GM23338 (cell line): Measurements from ENCODE around the gene PANX3. TPM values are rescaled to one million over a fixed set of nuclear protein-coding genes. Genes with fewer than 3 reads are reported as not detected.

Source experiments
- ATAC-seq: fragments of 200-7000 bp; cut with Tn5 transposase; 3 replicates; pipeline ENCODE4 v1.9.1; 2020
- DNase-seq: peaks from one replicate; pipeline ENCODE4 v3.0.0-alpha.2; 2015; ENCODE audit warnings: low spot score
- H2AFZ ChIP-seq: fragments of 200-600 bp; sonication (generic); 2 replicates; pipeline ENCODE4 v1.8.0; 2016; ENCODE audit warnings: antibody characterized with exemption, mild to moderate bottlenecking, moderate library complexity
- H3F3A ChIP-seq: fragments of 200-600 bp; sonication (generic); replicated peaks from 2 replicates; pipeline ENCODE4 v1.8.0; 2017; ENCODE audit warnings: antibody characterized with exemption, mixed run types, low read depth
- H3K27ac ChIP-seq: fragments of 200-600 bp; sonication (generic); 2 replicates; pipeline ENCODE4 v1.6.1; 2016; ENCODE audit warnings: low read depth
- H3K27me3 ChIP-seq: fragments of 200-600 bp; sonication (generic); 2 replicates; pipeline ENCODE4 v1.8.0; 2016; ENCODE audit warnings: mild to moderate bottlenecking, mixed run types, moderate library complexity; ENCODE audit not compliant: insufficient read depth
- H3K36me3 ChIP-seq: fragments of 200-600 bp; sonication (generic); 2 replicates; pipeline ENCODE4 v1.8.0; 2016; ENCODE audit warnings: mild to moderate bottlenecking; ENCODE audit not compliant: insufficient read depth
- H3K4me1 ChIP-seq: fragments of 200-600 bp; sonication (generic); 2 replicates; pipeline ENCODE4 v1.8.0; 2016; ENCODE audit warnings: mild to moderate bottlenecking, moderate library complexity; ENCODE audit not compliant: insufficient read depth
- H3K4me2 ChIP-seq: fragments of 200-600 bp; sonication (generic); 2 replicates; pipeline ENCODE4 v1.7.1; 2017; ENCODE audit warnings: mixed run types
- H3K4me3 ChIP-seq: fragments of 200-600 bp; sonication (generic); 2 replicates; pipeline ENCODE4 v1.6.1; 2016; ENCODE audit warnings: mixed run types
- H3K79me2 ChIP-seq: fragments of 200-600 bp; sonication (generic); replicated peaks from 2 replicates; pipeline ENCODE4 v1.8.0; 2017; ENCODE audit warnings: mild to moderate bottlenecking; ENCODE audit not compliant: insufficient read depth
- H3K9me2 ChIP-seq: fragments of 200-600 bp; sonication (generic); 2 replicates; pipeline ENCODE4 v1.8.0; 2017; ENCODE audit not compliant: insufficient read depth
- H4K20me1 ChIP-seq: fragments of 200-600 bp; sonication (generic); replicated peaks from 2 replicates; pipeline ENCODE4 v1.8.0; 2017; ENCODE audit warnings: mild to moderate bottlenecking; ENCODE audit not compliant: insufficient read depth
- H3K27ac Mint-ChIP-seq: 2 replicates; pipeline ENCODE4 v1.8.0; 2020; ENCODE audit warnings: inconsistent platforms, mild to moderate bottlenecking, moderate library complexity, mixed read lengths
- H3K27me3 Mint-ChIP-seq: 3 replicates; pipeline ENCODE4 v1.8.0; 2022; ENCODE audit warnings: low read depth, mild to moderate bottlenecking, moderate library complexity, mixed read lengths, inconsistent platforms; ENCODE audit not compliant: insufficient read depth, poor library complexity
- H3K36me3 Mint-ChIP-seq: 3 replicates; pipeline ENCODE4 v1.8.0; 2021; ENCODE audit warnings: low read depth, mild to moderate bottlenecking, inconsistent platforms, moderate library complexity, mixed read lengths
- H3K4me1 Mint-ChIP-seq: 3 replicates; pipeline ENCODE4 v1.8.0; 2020; ENCODE audit warnings: mild to moderate bottlenecking, inconsistent platforms, mixed read lengths
- H3K4me3 Mint-ChIP-seq: 3 replicates; pipeline ENCODE4 v1.8.0; 2021; ENCODE audit warnings: moderate library complexity, mild to moderate bottlenecking, inconsistent platforms, mixed read lengths
- H3K9me3 Mint-ChIP-seq: 3 replicates; pipeline ENCODE4 v1.8.0; 2020; ENCODE audit warnings: moderate library complexity, mild to moderate bottlenecking, inconsistent platforms, mixed read lengths
- CREB1 ChIP-seq: fragments of 250-450 bp; sonication (Bioruptor Pico); IDR thresholded peaks from 2 replicates; pipeline ENCODE4 v1.5.0; 2020; ENCODE audit warnings: low read depth, mild to moderate bottlenecking, moderate library complexity
- EZH2 ChIP-seq: fragments of 200-600 bp; sonication (generic); IDR thresholded peaks from one replicate; pipeline ENCODE4 v1.8.0; 2017; ENCODE audit warnings: antibody characterized with exemption, mild to moderate bottlenecking, low read depth; ENCODE audit not compliant: unreplicated experiment
- EZH2phosphoT487 ChIP-seq: fragments of 200-600 bp; sonication (generic); IDR thresholded peaks from one replicate; pipeline ENCODE4 v1.8.1; 2018; ENCODE audit warnings: antibody characterized with exemption; ENCODE audit not compliant: unreplicated experiment
- JUNB ChIP-seq: IDR thresholded peaks from one replicate; pipeline ENCODE4 v1.6.1; 2016; ENCODE audit warnings: antibody characterized with exemption; ENCODE audit not compliant: unreplicated experiment
- NANOG ChIP-seq: IDR thresholded peaks from 2 replicates; pipeline ENCODE4 v1.6.1; 2016; ENCODE audit warnings: antibody characterized with exemption, borderline replicate concordance
- POLR2AphosphoS5 ChIP-seq: IDR thresholded peaks from 2 replicates; pipeline ENCODE4 v1.6.1; 2016; ENCODE audit warnings: antibody characterized with exemption, low read depth
- STAT1 ChIP-seq: IDR thresholded peaks from one replicate; pipeline ENCODE4 v1.6.1; 2016; ENCODE audit warnings: antibody characterized with exemption; ENCODE audit not compliant: unreplicated experiment
- ZNF114 ChIP-seq: fragments of 250-450 bp; sonication (Bioruptor Pico); IDR thresholded peaks from 2 replicates; pipeline ENCODE4 v1.5.0; 2020; ENCODE audit warnings: mild to moderate bottlenecking, moderate library complexity
- ZNF331 ChIP-seq: fragments of 250-450 bp; sonication (Bioruptor Pico); IDR thresholded peaks from 2 replicates; pipeline ENCODE4 v1.5.0; 2020; ENCODE audit warnings: low read depth, mild to moderate bottlenecking, moderate library complexity
- polyA plus RNA-seq: library from polyadenylated mRNA; unstranded; fragments of >200 nt; fragmentation: Nextera tagmentation; extraction: Ambion mirVana; gene quantifications from 2 replicates; pipeline ENCODE4 v1.2.1, GENCODE V29; 2016
- total RNA-seq: library from RNA; depleted of rRNA; stranded (reverse); fragments of >200 nt; shearing (Covaris generic); gene quantifications from 2 replicates; pipeline ENCODE4 v1.2.3, GENCODE V29; 2014
- TF ChIP-seq, protein P1 (sequence below), 2 experiments: fragments of 200-600 bp in 1 of 2; sonication (generic) in 1 of 2; conservative IDR thresholded peaks; 2 replicates each; pipeline versions ENCODE4 v1.5.1 to v1.6.1; 2016 to 2017; ENCODE audit warnings: antibody characterized with exemption in 2 of 2, low read depth in 2 of 2, mild to moderate bottlenecking in 2 of 2, moderate library complexity in 1 of 2
- TF ChIP-seq, protein P2 (sequence below): IDR thresholded peaks from one replicate; pipeline ENCODE4 v1.6.1; 2018; ENCODE audit warnings: antibody characterized with exemption; ENCODE audit not compliant: unreplicated experiment
- TF ChIP-seq, protein P3 (sequence below): fragments of 250-450 bp; sonication (Bioruptor Pico); IDR thresholded peaks from 2 replicates; pipeline ENCODE4 v1.5.0; 2020; ENCODE audit warnings: mild to moderate bottlenecking, moderate library complexity
- TF ChIP-seq, protein P4 (sequence below): IDR thresholded peaks from 2 replicates; pipeline ENCODE4 v1.6.1; 2016; ENCODE audit warnings: antibody characterized with exemption

The PANX3 gene
- total and polyA plus RNA-seq, 2 experiments from 2014 or later, result not detected

DNA sequence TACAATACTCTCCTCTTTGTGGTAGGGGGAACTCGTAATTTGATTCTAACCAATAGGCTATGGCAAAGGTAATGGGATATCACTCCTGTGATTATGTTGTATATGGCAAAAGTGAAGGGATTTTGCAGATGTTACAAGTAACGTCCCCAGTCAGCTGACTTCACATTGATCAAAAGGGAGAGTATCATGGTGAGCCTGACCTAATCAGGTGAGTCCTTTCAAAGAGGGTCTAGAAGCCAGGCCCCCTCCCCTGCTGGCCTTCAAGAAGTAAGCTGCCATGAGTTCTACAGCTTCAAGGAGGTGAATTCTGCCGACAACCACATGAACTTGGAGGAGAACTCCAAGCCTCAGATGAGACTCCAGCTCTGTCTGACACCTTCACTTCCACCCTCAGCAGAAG is 31.4 kb downstream of the PANX3 start:
- H3K4me2 ChIP-seq, result no peak overlapping the region

More for the DNA sequence above, 31.4 kb downstream of the PANX3 start:
- no peak for DNase-seq
- no peak overlapping the region for H2AFZ ChIP-seq
- H3K36me3 ChIP-seq, result no peaks in the 10 kb centered on the region
- H3K79me2 ChIP-seq, result no peaks in the 10 kb centered on the region
- H3K27ac ChIP-seq, result no peak overlapping the region
- Mint-ChIP-seq H3K4me3 (no peak overlapping the region), H3K27ac (no peak overlapping the region), H3K4me1 (peaks cover 12% of the 10 kb centered on the region; the same call in 2 of the 3 replicates), H3K36me3 (peaks cover 15% of the 10 kb centered on the region; the same call in 2 of the 3 replicates), H3K9me3 (peaks cover 6% of the 10 kb centered on the region; the same call in 1 of the 3 replicates), H3K27me3 (peaks cover 6% of the 10 kb centered on the region)
- no peak for ATAC-seq
- H3K9me2 ChIP-seq, result peaks cover 11% of the 10 kb centered on the region; the same call in 1 of the 2 replicates
- no peaks in the 10 kb centered on the region for H3K27me3 ChIP-seq
- H4K20me1 ChIP-seq, result no peaks in the 10 kb centered on the region; the same call in 1 of the 2 replicates
- H3F3A ChIP-seq, result no peaks in the 10 kb centered on the region
- no peaks in the 10 kb centered on the region for H3K4me1 ChIP-seq
- TF ChIP-seq NANOG (no peak), EZH2 (no peak), JUNB (no peak), POLR2AphosphoS5 (no peak), ZNF331 (no peak), ZNF114 (CRISPR knock-in tag) (no peak), EZH2phosphoT487 (no peak), CREB1 (CRISPR knock-in tag) (no peak), STAT1 (no peak)
- TF ChIP-seq, protein P1, sequence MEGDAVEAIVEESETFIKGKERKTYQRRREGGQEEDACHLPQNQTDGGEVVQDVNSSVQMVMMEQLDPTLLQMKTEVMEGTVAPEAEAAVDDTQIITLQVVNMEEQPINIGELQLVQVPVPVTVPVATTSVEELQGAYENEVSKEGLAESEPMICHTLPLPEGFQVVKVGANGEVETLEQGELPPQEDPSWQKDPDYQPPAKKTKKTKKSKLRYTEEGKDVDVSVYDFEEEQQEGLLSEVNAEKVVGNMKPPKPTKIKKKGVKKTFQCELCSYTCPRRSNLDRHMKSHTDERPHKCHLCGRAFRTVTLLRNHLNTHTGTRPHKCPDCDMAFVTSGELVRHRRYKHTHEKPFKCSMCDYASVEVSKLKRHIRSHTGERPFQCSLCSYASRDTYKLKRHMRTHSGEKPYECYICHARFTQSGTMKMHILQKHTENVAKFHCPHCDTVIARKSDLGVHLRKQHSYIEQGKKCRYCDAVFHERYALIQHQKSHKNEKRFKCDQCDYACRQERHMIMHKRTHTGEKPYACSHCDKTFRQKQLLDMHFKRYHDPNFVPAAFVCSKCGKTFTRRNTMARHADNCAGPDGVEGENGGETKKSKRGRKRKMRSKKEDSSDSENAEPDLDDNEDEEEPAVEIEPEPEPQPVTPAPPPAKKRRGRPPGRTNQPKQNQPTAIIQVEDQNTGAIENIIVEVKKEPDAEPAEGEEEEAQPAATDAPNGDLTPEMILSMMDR (conservative IDR thresholded peaks at IDR 0.05; ENCODE audit: low read depth in 2 of 2), result no peak
- TF ChIP-seq, protein P2, sequence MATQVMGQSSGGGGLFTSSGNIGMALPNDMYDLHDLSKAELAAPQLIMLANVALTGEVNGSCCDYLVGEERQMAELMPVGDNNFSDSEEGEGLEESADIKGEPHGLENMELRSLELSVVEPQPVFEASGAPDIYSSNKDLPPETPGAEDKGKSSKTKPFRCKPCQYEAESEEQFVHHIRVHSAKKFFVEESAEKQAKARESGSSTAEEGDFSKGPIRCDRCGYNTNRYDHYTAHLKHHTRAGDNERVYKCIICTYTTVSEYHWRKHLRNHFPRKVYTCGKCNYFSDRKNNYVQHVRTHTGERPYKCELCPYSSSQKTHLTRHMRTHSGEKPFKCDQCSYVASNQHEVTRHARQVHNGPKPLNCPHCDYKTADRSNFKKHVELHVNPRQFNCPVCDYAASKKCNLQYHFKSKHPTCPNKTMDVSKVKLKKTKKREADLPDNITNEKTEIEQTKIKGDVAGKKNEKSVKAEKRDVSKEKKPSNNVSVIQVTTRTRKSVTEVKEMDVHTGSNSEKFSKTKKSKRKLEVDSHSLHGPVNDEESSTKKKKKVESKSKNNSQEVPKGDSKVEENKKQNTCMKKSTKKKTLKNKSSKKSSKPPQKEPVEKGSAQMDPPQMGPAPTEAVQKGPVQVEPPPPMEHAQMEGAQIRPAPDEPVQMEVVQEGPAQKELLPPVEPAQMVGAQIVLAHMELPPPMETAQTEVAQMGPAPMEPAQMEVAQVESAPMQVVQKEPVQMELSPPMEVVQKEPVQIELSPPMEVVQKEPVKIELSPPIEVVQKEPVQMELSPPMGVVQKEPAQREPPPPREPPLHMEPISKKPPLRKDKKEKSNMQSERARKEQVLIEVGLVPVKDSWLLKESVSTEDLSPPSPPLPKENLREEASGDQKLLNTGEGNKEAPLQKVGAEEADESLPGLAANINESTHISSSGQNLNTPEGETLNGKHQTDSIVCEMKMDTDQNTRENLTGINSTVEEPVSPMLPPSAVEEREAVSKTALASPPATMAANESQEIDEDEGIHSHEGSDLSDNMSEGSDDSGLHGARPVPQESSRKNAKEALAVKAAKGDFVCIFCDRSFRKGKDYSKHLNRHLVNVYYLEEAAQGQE, result no peak
- TF ChIP-seq, protein P3, sequence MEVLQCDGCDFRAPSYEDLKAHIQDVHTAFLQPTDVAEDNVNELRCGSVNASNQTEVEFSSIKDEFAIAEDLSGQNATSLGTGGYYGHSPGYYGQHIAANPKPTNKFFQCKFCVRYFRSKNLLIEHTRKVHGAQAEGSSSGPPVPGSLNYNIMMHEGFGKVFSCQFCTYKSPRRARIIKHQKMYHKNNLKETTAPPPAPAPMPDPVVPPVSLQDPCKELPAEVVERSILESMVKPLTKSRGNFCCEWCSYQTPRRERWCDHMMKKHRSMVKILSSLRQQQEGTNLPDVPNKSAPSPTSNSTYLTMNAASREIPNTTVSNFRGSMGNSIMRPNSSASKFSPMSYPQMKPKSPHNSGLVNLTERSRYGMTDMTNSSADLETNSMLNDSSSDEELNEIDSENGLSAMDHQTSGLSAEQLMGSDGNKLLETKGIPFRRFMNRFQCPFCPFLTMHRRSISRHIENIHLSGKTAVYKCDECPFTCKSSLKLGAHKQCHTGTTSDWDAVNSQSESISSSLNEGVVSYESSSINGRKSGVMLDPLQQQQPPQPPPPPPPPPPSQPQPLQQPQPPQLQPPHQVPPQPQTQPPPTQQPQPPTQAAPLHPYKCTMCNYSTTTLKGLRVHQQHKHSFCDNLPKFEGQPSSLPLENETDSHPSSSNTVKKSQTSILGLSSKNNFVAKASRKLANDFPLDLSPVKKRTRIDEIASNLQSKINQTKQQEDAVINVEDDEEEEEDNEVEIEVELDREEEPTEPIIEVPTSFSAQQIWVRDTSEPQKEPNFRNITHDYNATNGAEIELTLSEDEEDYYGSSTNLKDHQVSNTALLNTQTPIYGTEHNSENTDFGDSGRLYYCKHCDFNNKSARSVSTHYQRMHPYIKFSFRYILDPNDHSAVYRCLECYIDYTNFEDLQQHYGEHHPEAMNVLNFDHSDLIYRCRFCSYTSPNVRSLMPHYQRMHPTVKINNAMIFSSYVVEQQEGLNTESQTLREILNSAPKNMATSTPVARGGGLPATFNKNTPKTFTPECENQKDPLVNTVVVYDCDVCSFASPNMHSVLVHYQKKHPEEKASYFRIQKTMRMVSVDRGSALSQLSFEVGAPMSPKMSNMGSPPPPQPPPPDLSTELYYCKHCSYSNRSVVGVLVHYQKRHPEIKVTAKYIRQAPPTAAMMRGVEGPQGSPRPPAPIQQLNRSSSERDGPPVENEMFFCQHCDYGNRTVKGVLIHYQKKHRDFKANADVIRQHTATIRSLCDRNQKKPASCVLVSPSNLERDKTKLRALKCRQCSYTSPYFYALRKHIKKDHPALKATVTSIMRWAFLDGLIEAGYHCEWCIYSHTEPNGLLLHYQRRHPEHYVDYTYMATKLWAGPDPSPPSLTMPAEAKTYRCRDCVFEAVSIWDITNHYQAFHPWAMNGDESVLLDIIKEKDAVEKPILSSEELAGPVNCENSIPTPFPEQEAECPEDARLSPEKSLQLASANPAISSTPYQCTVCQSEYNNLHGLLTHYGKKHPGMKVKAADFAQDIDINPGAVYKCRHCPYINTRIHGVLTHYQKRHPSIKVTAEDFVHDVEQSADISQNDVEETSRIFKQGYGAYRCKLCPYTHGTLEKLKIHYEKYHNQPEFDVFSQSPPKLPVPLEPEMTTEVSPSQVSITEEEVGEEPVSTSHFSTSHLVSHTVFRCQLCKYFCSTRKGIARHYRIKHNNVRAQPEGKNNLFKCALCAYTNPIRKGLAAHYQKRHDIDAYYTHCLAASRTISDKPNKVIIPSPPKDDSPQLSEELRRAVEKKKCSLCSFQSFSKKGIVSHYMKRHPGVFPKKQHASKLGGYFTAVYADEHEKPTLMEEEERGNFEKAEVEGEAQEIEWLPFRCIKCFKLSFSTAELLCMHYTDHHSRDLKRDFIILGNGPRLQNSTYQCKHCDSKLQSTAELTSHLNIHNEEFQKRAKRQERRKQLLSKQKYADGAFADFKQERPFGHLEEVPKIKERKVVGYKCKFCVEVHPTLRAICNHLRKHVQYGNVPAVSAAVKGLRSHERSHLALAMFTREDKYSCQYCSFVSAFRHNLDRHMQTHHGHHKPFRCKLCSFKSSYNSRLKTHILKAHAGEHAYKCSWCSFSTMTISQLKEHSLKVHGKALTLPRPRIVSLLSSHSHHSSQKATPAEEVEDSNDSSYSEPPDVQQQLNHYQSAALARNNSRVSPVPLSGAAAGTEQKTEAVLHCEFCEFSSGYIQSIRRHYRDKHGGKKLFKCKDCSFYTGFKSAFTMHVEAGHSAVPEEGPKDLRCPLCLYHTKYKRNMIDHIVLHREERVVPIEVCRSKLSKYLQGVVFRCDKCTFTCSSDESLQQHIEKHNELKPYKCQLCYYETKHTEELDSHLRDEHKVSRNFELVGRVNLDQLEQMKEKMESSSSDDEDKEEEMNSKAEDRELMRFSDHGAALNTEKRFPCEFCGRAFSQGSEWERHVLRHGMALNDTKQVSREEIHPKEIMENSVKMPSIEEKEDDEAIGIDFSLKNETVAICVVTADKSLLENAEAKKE (CRISPR knock-in tag), result no peak
- TF ChIP-seq, protein P4, sequence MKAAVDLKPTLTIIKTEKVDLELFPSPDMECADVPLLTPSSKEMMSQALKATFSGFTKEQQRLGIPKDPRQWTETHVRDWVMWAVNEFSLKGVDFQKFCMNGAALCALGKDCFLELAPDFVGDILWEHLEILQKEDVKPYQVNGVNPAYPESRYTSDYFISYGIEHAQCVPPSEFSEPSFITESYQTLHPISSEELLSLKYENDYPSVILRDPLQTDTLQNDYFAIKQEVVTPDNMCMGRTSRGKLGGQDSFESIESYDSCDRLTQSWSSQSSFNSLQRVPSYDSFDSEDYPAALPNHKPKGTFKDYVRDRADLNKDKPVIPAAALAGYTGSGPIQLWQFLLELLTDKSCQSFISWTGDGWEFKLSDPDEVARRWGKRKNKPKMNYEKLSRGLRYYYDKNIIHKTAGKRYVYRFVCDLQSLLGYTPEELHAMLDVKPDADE, result no peak
- no peak overlapping the region for H3K4me3 ChIP-seq
